K562 (cell line): ENCODE results near the gene HDAC2. TPM values are rescaled to one million over a fixed set of nuclear protein-coding genes. Genes with fewer than 3 reads are reported as not detected.

Source experiments
- KAT8 ChIP-seq: fragments of 450-650 bp; IDR thresholded peaks from 2 replicates; pipeline ENCODE4 v1.6.1; 2016; ENCODE audit warnings: low read depth, mild to moderate bottlenecking
- KLF1 ChIP-seq: fragments of 450-650 bp; IDR thresholded peaks from 2 replicates; pipeline ENCODE4 v1.6.1; 2016; ENCODE audit warnings: missing genetic modification characterization, missing compliant biosample characterization
- PML ChIP-seq: IDR thresholded peaks from 2 replicates; pipeline ENCODE4 v1.6.1; 2012; ENCODE audit warnings: low read length, inconsistent platforms
- polyA plus RNA-seq, 8 experiments: library from polyadenylated mRNA; depleted of rRNA in 4 of 8; stranded (reverse) in 5 of 8; unstranded in 3 of 8; fragments of >200 nt; fragmentation: Nextera tagmentation in 2 of 8; fragmentation: Illumina TruSeq in 1 of 8; extraction: Ambion mirVana in 2 of 8; extraction: Trizol in 1 of 8; gene quantifications; 2 replicates each; pipeline versions ENCODE4 v1.2.1 to v1.2.3, GENCODE V29; 2011 to 2014; ENCODE audit warnings: inconsistent platforms in 1 of 8, missing spikeins in 1 of 8
- total RNA-seq, 7 experiments: library from RNA; depleted of rRNA in 6 of 7; stranded (reverse); fragments of >200 nt in 6 of 7; fragmentation: Illumina TruSeq in 2 of 7; extraction: Trizol in 2 of 7; gene quantifications; 2 replicates each; pipeline versions ENCODE4 v1.2.1 to v1.2.3, GENCODE V29; 2011 to 2021; ENCODE audit warnings: low replicate concordance in 1 of 7
- TF ChIP-seq, protein P1 (sequence below): fragments of 150-350 bp; IDR thresholded peaks from 2 replicates; pipeline ENCODE4 v1.6.1; 2014; ENCODE audit warnings: low read depth, mild to moderate bottlenecking, low read length, borderline replicate concordance

The HDAC2 gene
- total and polyA plus RNA-seq, 9 of the 15 experiments (the other 6 are each of a cell fraction or from before 2014, with no cell fraction given): 67.0 to 277 (median 151) TPM

DNA sequence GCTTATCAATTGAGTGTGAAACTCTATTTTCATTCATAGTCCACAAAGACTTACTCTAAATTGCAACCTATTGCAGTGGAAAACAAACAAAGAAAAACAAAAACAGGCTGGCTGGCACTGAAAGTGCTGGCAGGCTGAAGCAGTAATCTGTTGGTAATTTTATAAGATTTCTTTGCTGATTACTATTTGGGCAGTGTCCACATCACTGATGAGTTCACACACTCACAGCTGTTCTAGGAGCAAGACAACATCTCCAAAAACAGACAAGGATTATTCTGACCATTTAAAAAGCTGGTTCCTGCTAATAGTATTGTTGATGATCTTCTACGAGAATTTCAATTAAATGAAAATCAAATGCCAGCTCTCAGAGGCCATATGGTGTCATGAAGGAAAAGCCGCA lies 86.9 kb downstream of the HDAC2 start (continued):
- TF ChIP-seq, protein P1, sequence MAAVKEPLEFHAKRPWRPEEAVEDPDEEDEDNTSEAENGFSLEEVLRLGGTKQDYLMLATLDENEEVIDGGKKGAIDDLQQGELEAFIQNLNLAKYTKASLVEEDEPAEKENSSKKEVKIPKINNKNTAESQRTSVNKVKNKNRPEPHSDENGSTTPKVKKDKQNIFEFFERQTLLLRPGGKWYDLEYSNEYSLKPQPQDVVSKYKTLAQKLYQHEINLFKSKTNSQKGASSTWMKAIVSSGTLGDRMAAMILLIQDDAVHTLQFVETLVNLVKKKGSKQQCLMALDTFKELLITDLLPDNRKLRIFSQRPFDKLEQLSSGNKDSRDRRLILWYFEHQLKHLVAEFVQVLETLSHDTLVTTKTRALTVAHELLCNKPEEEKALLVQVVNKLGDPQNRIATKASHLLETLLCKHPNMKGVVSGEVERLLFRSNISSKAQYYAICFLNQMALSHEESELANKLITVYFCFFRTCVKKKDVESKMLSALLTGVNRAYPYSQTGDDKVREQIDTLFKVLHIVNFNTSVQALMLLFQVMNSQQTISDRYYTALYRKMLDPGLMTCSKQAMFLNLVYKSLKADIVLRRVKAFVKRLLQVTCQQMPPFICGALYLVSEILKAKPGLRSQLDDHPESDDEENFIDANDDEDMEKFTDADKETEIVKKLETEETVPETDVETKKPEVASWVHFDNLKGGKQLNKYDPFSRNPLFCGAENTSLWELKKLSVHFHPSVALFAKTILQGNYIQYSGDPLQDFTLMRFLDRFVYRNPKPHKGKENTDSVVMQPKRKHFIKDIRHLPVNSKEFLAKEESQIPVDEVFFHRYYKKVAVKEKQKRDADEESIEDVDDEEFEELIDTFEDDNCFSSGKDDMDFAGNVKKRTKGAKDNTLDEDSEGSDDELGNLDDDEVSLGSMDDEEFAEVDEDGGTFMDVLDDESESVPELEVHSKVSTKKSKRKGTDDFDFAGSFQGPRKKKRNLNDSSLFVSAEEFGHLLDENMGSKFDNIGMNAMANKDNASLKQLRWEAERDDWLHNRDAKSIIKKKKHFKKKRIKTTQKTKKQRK: no peak
- TF ChIP-seq KLF1 (tag) (no peak), PML (no peak), KAT8 (no peak)

Other genes starting within 250 kb of the HDAC2 start
- gene MARCKS, start 113.8 kb downstream of the HDAC2 start, total RNA-seq (2014; rRNA removed): 1.9 and 2.5 TPM in 2 replicates
- gene MARCKS, start 113.8 kb downstream of the HDAC2 start, total RNA-seq (2014; rRNA removed; fragmentation: Illumina TruSeq; extraction: Trizol): 0.98 and 1.2 TPM in 2 replicates
- 0.68 and 0.69 TPM in 2 replicates for gene MARCKS, start 113.8 kb downstream of the HDAC2 start, total RNA-seq (2015; rRNA removed; fragmentation: Illumina TruSeq; extraction: Trizol)
- 2.7 and 2.9 TPM in 2 replicates for gene MARCKS, start 113.8 kb downstream of the HDAC2 start, total RNA-seq (2021)
- 0.09 and 0.15 TPM in 2 replicates for gene MARCKS, start 113.8 kb downstream of the HDAC2 start, polyA plus RNA-seq (2011; rRNA removed)
- gene MARCKS, start 113.8 kb downstream of the HDAC2 start, polyA plus RNA-seq (2014; fragmentation: Illumina TruSeq; extraction: Trizol): 0.89 and 0.91 TPM in 2 replicates
- gene MARCKS, start 113.8 kb downstream of the HDAC2 start, polyA plus RNA-seq (2014; fragmentation: Nextera tagmentation; extraction: Ambion mirVana): 1 to 10 TPM; 1.0 to 1.9 TPM
- 1.1 and 1.7 TPM in 2 replicates for gene MARCKS, start 113.8 kb downstream of the HDAC2 start, polyA plus RNA-seq (2014; rRNA removed)